K562 (cell line): ENCODE results near the gene NR3C1. TPM values are rescaled to one million over a fixed set of nuclear protein-coding genes. Genes with fewer than 3 reads are reported as not detected.
A peak's percentile ranks its signal among the peaks of the same experiment; 100 is the strongest.

Experiments
- BRCA1 ChIP-seq, 2 experiments: fragments of 450-650 bp in 1 of 2; sonication (generic) in 1 of 2; formaldehyde crosslinking in 1 of 2; IDR thresholded peaks; 2 replicates each; pipeline versions ENCODE4 v1.5.0 to v1.6.1; 2017 to 2020; ENCODE audit warnings: mild to moderate bottlenecking in 1 of 2, missing genetic modification reagents in 1 of 2
- CEBPB ChIP-seq: fragments of 450-650 bp; IDR thresholded peaks from 2 replicates; pipeline ENCODE4 v1.6.1; 2016; ENCODE audit warnings: missing genetic modification characterization, missing compliant biosample characterization
- CSDE1 ChIP-seq, 2 experiments: fragments of 450-650 bp; IDR thresholded peaks; 2 replicates each; pipeline ENCODE4 v1.6.1; 2016; ENCODE audit warnings: mild to moderate bottlenecking in 1 of 2
- CTBP1 ChIP-seq: fragments of 450-650 bp; IDR thresholded peaks from 2 replicates; pipeline ENCODE4 v1.6.1; 2016; ENCODE audit warnings: borderline replicate concordance
- DPF2 ChIP-seq: fragments of 450-650 bp; IDR thresholded peaks from 2 replicates; pipeline ENCODE4 v1.6.1; 2016
- FOXP1 ChIP-seq: sonication (generic); formaldehyde crosslinking; IDR thresholded peaks from 2 replicates; pipeline ENCODE4 v1.8.0; 2022; ENCODE audit warnings: mild to moderate bottlenecking, missing genetic modification reagents
- HDAC6 ChIP-seq: IDR thresholded peaks from 2 replicates; pipeline ENCODE4 v1.6.1; 2012; ENCODE audit warnings: low read depth, mild to moderate bottlenecking, control low read depth, inconsistent platforms, low read length, moderate library complexity
- HDGF ChIP-seq: fragments of 450-650 bp; IDR thresholded peaks from 2 replicates; pipeline ENCODE4 v1.6.1; 2016
- HIVEP1 ChIP-seq: fragments of 250-450 bp; sonication (Bioruptor Pico); IDR thresholded peaks from 2 replicates; pipeline ENCODE4 v1.4.0; 2020; ENCODE audit warnings: mild to moderate bottlenecking
- HNRNPH1 ChIP-seq: fragments of 200-400 bp; formaldehyde crosslinking; optimal IDR thresholded peaks from 2 replicates; pipeline ENCODE3; 2017; ENCODE audit warnings: low read depth, mild to moderate bottlenecking, low read length, moderate library complexity
- LEF1 ChIP-seq: fragments of 450-650 bp; IDR thresholded peaks from 2 replicates; pipeline ENCODE4 v1.6.1; 2016; ENCODE audit warnings: mild to moderate bottlenecking
- MED1 ChIP-seq: sonication (generic); formaldehyde crosslinking; IDR thresholded peaks from 2 replicates; pipeline ENCODE4 v1.8.1; 2023; ENCODE audit warnings: missing genetic modification reagents, borderline replicate concordance
- MXI1 ChIP-seq: IDR thresholded peaks from 2 replicates; pipeline ENCODE4 v1.6.1; 2011; ENCODE audit warnings: low read depth, mild to moderate bottlenecking, improper control_type of control experiment, low read length
- NFXL1 ChIP-seq: fragments of 450-650 bp; formaldehyde crosslinking; IDR thresholded peaks from 2 replicates; pipeline ENCODE4 v1.4.0; 2021; ENCODE audit warnings: mild to moderate bottlenecking
- PHTF2 ChIP-seq: fragments of 250-450 bp; sonication (Bioruptor Pico); IDR thresholded peaks from 2 replicates; pipeline ENCODE4 v1.5.0; 2021; ENCODE audit warnings: mild to moderate bottlenecking
- SREBF1 ChIP-seq: fragments of 150-350 bp; IDR thresholded peaks from 2 replicates; pipeline ENCODE4 v1.6.1; 2014; ENCODE audit warnings: antibody characterized with exemption, low read depth, low read length, borderline replicate concordance
- TEAD2 ChIP-seq: fragments of 450-650 bp; IDR thresholded peaks from 2 replicates; pipeline ENCODE4 v1.6.1; 2016; ENCODE audit warnings: missing genetic modification characterization, control low read depth, missing compliant biosample characterization
- ZNF146 ChIP-seq: IDR thresholded peaks from one replicate; pipeline ENCODE4 v1.6.1; 2018; ENCODE audit warnings: missing compliant biosample characterization; ENCODE audit not compliant: unreplicated experiment
- ZNF197 ChIP-seq: fragments of 200-800 bp; sonication (Bioruptor generic); IDR thresholded peaks from 2 replicates; pipeline ENCODE4 v1.6.1; 2016; ENCODE audit warnings: low read depth, missing genetic modification characterization, missing compliant biosample characterization
- ZNF311 ChIP-seq: fragments of 250-450 bp; sonication (Bioruptor Pico); IDR thresholded peaks from 2 replicates; pipeline ENCODE4 v1.4.0; 2020; ENCODE audit warnings: mild to moderate bottlenecking, moderate library complexity
- ZNF644 ChIP-seq: fragments of 200-800 bp; sonication (Bioruptor generic); IDR thresholded peaks from 2 replicates; pipeline ENCODE4 v1.6.1; 2016; ENCODE audit warnings: low read depth, missing genetic modification characterization, missing compliant biosample characterization
- polyA plus RNA-seq, 8 experiments: library from polyadenylated mRNA; depleted of rRNA in 4 of 8; stranded (reverse) in 5 of 8; unstranded in 3 of 8; fragments of >200 nt; fragmentation: Nextera tagmentation in 2 of 8; fragmentation: Illumina TruSeq in 1 of 8; extraction: Ambion mirVana in 2 of 8; extraction: Trizol in 1 of 8; gene quantifications; 2 replicates each; pipeline versions ENCODE4 v1.2.1 to v1.2.3, GENCODE V29; 2011 to 2014; ENCODE audit warnings: inconsistent platforms in 1 of 8, missing spikeins in 1 of 8
- total RNA-seq, 7 experiments: library from RNA; depleted of rRNA in 6 of 7; stranded (reverse); fragments of >200 nt in 6 of 7; fragmentation: Illumina TruSeq in 2 of 7; extraction: Trizol in 2 of 7; gene quantifications; 2 replicates each; pipeline versions ENCODE4 v1.2.1 to v1.2.3, GENCODE V29; 2011 to 2021; ENCODE audit warnings: low replicate concordance in 1 of 7
- TF ChIP-seq, protein P1 (sequence below): fragments of 450-650 bp; IDR thresholded peaks from 2 replicates; pipeline ENCODE4 v1.6.1; 2016; ENCODE audit warnings: low read depth, mild to moderate bottlenecking, moderate library complexity
- TF ChIP-seq, protein P2 (sequence below): fragments of 450-650 bp; IDR thresholded peaks from 2 replicates; pipeline ENCODE4 v1.6.1; 2017; ENCODE audit warnings: antibody characterized with exemption, mild to moderate bottlenecking
- TF ChIP-seq, protein P3 (sequence below), 2 experiments: IDR thresholded peaks; 2 replicates each; pipeline ENCODE4 v1.6.1; 2011; ENCODE audit warnings: borderline replicate concordance in 1 of 2, control low read depth in 1 of 2, low read depth in 1 of 2, low read length in 1 of 2, mild to moderate bottlenecking in 1 of 2, mixed read lengths in 1 of 2, moderate library complexity in 1 of 2; ENCODE audit not compliant: insufficient read depth in 1 of 2, insufficient read length in 1 of 2, poor library complexity in 1 of 2, severe bottlenecking in 1 of 2; ENCODE audit errors: extremely low read depth in 1 of 2

The NR3C1 gene
- total and polyA plus RNA-seq, 9 of the 15 experiments (the other 6 are each of a cell fraction or from before 2014, with no cell fraction given): 8.2 to 36.0 (median 15.0) TPM

DNA sequence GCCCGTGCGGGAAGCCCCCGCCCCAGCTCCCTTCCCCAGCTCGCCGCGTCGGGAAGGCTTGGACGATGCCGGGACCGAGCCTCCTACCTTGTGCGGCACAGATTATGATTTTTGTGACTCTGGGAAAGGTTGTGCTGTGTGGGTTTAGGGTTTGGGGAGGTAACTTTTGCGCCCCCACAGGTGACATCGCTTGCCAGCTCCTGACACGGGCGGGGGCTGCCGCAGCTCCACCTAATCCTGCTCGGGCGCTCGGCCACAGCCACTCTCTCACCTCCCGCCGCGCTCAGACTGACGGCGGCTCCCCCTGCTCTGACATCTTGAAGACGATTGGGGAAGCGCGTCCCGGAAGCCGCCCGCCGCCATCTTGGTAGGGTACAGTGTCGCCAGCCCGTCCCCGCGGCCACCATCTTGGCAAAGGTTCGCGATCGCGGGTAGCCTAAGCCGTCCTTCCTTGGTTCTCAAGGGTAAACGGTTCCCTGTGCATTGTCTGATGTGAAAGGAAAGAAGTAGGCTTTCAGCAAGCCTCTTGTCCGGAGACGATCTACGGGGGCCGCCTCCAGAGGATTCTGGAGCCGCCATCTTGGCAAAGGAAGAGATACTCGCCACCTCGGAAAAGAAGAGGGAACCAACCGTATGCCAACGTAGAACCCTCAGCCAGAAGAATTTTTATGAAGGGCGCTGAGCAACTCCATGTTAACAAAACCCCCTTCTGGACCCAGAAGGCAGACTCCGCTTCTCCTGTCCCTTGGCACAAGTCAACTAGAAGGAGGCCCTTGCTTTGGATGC, 1.8 kb upstream of the NR3C1 start (continued):
- peak; percentile 72 for TF ChIP-seq CTBP1
- no peak for TF ChIP-seq HDGF
- TF ChIP-seq ZNF146 (CRISPR knock-in tag): no peak
- TF ChIP-seq CEBPB (tag): no peak
- peak; percentile 98 for TF ChIP-seq ZNF644 (tag)
- TF ChIP-seq PHTF2 (CRISPR knock-in tag): no peak
- TF ChIP-seq, protein P1, sequence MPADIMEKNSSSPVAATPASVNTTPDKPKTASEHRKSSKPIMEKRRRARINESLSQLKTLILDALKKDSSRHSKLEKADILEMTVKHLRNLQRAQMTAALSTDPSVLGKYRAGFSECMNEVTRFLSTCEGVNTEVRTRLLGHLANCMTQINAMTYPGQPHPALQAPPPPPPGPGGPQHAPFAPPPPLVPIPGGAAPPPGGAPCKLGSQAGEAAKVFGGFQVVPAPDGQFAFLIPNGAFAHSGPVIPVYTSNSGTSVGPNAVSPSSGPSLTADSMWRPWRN: no peak
- no peak for TF ChIP-seq HIVEP1 (CRISPR knock-in tag)
- TF ChIP-seq, protein P2, sequence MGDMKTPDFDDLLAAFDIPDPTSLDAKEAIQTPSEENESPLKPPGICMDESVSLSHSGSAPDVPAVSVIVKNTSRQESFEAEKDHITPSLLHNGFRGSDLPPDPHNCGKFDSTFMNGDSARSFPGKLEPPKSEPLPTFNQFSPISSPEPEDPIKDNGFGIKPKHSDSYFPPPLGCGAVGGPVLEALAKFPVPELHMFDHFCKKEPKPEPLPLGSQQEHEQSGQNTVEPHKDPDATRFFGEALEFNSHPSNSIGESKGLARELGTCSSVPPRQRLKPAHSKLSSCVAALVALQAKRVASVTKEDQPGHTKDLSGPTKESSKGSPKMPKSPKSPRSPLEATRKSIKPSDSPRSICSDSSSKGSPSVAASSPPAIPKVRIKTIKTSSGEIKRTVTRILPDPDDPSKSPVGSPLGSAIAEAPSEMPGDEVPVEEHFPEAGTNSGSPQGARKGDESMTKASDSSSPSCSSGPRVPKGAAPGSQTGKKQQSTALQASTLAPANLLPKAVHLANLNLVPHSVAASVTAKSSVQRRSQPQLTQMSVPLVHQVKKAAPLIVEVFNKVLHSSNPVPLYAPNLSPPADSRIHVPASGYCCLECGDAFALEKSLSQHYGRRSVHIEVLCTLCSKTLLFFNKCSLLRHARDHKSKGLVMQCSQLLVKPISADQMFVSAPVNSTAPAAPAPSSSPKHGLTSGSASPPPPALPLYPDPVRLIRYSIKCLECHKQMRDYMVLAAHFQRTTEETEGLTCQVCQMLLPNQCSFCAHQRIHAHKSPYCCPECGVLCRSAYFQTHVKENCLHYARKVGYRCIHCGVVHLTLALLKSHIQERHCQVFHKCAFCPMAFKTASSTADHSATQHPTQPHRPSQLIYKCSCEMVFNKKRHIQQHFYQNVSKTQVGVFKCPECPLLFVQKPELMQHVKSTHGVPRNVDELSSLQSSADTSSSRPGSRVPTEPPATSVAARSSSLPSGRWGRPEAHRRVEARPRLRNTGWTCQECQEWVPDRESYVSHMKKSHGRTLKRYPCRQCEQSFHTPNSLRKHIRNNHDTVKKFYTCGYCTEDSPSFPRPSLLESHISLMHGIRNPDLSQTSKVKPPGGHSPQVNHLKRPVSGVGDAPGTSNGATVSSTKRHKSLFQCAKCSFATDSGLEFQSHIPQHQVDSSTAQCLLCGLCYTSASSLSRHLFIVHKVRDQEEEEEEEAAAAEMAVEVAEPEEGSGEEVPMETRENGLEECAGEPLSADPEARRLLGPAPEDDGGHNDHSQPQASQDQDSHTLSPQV: peak; percentile 83; the same call in 1 of the 2 replicates
- TF ChIP-seq HNRNPH1: no peak
- no peak for TF ChIP-seq FOXP1 (CRISPR knock-in tag)
- TF ChIP-seq CSDE1 (IDR thresholded peaks at IDR 0.05): peak in 1 of 2 experiments; percentile 96; a peak in 2 of 4 replicates
- no peak for TF ChIP-seq BRCA1 (IDR thresholded peaks at IDR 0.05)
- TF ChIP-seq BRCA1 (CRISPR knock-in tag; IDR thresholded peaks at IDR 0.05): no peak
- TF ChIP-seq TEAD2 (tag): no peak
- TF ChIP-seq, protein P3, sequence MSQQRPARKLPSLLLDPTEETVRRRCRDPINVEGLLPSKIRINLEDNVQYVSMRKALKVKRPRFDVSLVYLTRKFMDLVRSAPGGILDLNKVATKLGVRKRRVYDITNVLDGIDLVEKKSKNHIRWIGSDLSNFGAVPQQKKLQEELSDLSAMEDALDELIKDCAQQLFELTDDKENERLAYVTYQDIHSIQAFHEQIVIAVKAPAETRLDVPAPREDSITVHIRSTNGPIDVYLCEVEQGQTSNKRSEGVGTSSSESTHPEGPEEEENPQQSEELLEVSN (IDR thresholded peaks at IDR 0.05; ENCODE audit: borderline replicate concordance in 1 of 2, extremely low read depth in 1 of 2, insufficient read depth in 1 of 2, insufficient read length in 1 of 2, low read depth in 1 of 2, low read length in 1 of 2, poor library complexity in 1 of 2, severe bottlenecking in 1 of 2): peak; percentile 84 to 95
- TF ChIP-seq HDAC6: no peak
- TF ChIP-seq NFXL1 (CRISPR knock-in tag): no peak
- no peak for TF ChIP-seq MED1
- TF ChIP-seq ZNF311: peak; percentile 43; the same call in 1 of the 2 replicates
- no peak for TF ChIP-seq LEF1
- TF ChIP-seq DPF2: no peak; the same call in 1 of the 2 replicates
- no peak for TF ChIP-seq SREBF1
- no peak for TF ChIP-seq MXI1
- TF ChIP-seq ZNF197 (CRISPR knock-in tag): peak; percentile 95
